ENCODE results near the gene SOX14. TPM values are rescaled to one million over a fixed set of nuclear protein-coding genes. Genes with fewer than 3 reads are reported as not detected.

SOX14 gene
- total RNA-seq, result not detected in 2 replicates

- peaks cover 79% of the 10 kb centered on the region for H3K27me3 Mint-ChIP-seq
- peak within 1 kb of the TSS; percentile 42 for H3K27ac Mint-ChIP-seq
- no peak for DNase-seq
- H3K9me3 Mint-ChIP-seq, result peaks cover 13% of the 10 kb centered on the region
- no peaks in the 10 kb centered on the region for H3K36me3 Mint-ChIP-seq (ENCODE audit: low read depth)
- no peaks in the 10 kb centered on the region for H3K4me1 Mint-ChIP-seq
- intact Hi-C loops (cut with micrococcal nuclease), result no loop called here
- H3K4me3 Mint-ChIP-seq, result no peak within 1 kb of the TSS
These were observed at the start of gene SOX14 for GRCh38 chr3:137764001-137764433. TSS of gene SOX14 (plus strand) at chr3:137764315. CDS start at chr3:137764785, 470 bp downstream.

GRCh38 chr3:137714551-137714950 lies 49.6 kb upstream of the SOX14 start:
- Mint-ChIP-seq H3K27me3 (no peaks in the 10 kb centered on the region), H3K9me3 (peaks cover 5% of the 10 kb centered on the region), H3K27ac (no peak overlapping the region), H3K36me3 (ENCODE audit: low read depth) (no peaks in the 10 kb centered on the region), H3K4me1 (no peaks in the 10 kb centered on the region), H3K4me3 (no peak overlapping the region)
- intact Hi-C loops (cut with micrococcal nuclease), result no loop called here
- DNase-seq, result no peak

- intact Hi-C loops (cut with micrococcal nuclease), result no loop called here
- DNase-seq, result no peak
- no peak overlapping the region for H3K27ac Mint-ChIP-seq
- H3K36me3 Mint-ChIP-seq (ENCODE audit: low read depth), result no peaks in the 10 kb centered on the region
- no peaks in the 10 kb centered on the region for H3K4me1 Mint-ChIP-seq
- no peaks in the 10 kb centered on the region for H3K27me3 Mint-ChIP-seq
- H3K4me3 Mint-ChIP-seq, result no peak overlapping the region
- H3K9me3 Mint-ChIP-seq, result no peaks in the 10 kb centered on the region
These were observed 39.9 kb upstream of the SOX14 start for GRCh38 chr3:137724240-137724639.

- no peak for DNase-seq
- Mint-ChIP-seq H3K36me3 (ENCODE audit: low read depth) (no peaks in the 10 kb centered on the region), H3K4me3 (no peak overlapping the region), H3K9me3 (no peaks in the 10 kb centered on the region), H3K27me3 (no peaks in the 10 kb centered on the region), H3K27ac (no peak overlapping the region), H3K4me1 (no peaks in the 10 kb centered on the region)
- intact Hi-C loops (cut with micrococcal nuclease), result no loop called here
These were observed 26.9 kb upstream of the SOX14 start for GRCh38 chr3:137737208-137737607.

- Mint-ChIP-seq H3K36me3 (ENCODE audit: low read depth) (no peaks in the 10 kb centered on the region), H3K4me1 (no peaks in the 10 kb centered on the region), H3K4me3 (no peak overlapping the region), H3K9me3 (no peaks in the 10 kb centered on the region), H3K27ac (no peak overlapping the region), H3K27me3 (no peaks in the 10 kb centered on the region)
- intact Hi-C loops (cut with micrococcal nuclease), result no loop called here
- DNase-seq, result no peak
These were observed 25.4 kb upstream of the SOX14 start for GRCh38 chr3:137738710-137739109.

- Mint-ChIP-seq H3K27ac (no peak overlapping the region), H3K27me3 (no peaks in the 10 kb centered on the region), H3K4me3 (no peak overlapping the region), H3K4me1 (no peaks in the 10 kb centered on the region), H3K9me3 (no peaks in the 10 kb centered on the region), H3K36me3 (ENCODE audit: low read depth) (no peaks in the 10 kb centered on the region)
- DNase-seq, result no peak
- intact Hi-C loops (cut with micrococcal nuclease), result no loop called here
These were observed 20.5 kb upstream of the SOX14 start for GRCh38 chr3:137743608-137744007.

GRCh38 chr3:137746808-137747207 lies 17.3 kb upstream of the SOX14 start:
- no peak for DNase-seq
- no peaks in the 10 kb centered on the region for H3K9me3 Mint-ChIP-seq
- H3K36me3 Mint-ChIP-seq (ENCODE audit: low read depth), result no peaks in the 10 kb centered on the region
- no peak overlapping the region for H3K4me3 Mint-ChIP-seq
- no peak overlapping the region for H3K27ac Mint-ChIP-seq
- intact Hi-C loops (cut with micrococcal nuclease), result no loop called here
- no peaks in the 10 kb centered on the region for H3K27me3 Mint-ChIP-seq
- H3K4me1 Mint-ChIP-seq, result no peaks in the 10 kb centered on the region

GRCh38 chr3:137759505-137759904 lies 4.6 kb upstream of the SOX14 start:
- no peaks in the 10 kb centered on the region for H3K4me1 Mint-ChIP-seq
- intact Hi-C loops (cut with micrococcal nuclease), result no loop called here

GRCh38 chr3:137760341-137761098 lies 3.6 kb upstream of the SOX14 start:
- Mint-ChIP-seq H3K4me1 (no peaks in the 10 kb centered on the region), H3K9me3 (peaks cover 7% of the 10 kb centered on the region), H3K27ac (no peak overlapping the region), H3K36me3 (ENCODE audit: low read depth) (no peaks in the 10 kb centered on the region), H3K4me3 (no peak overlapping the region), H3K27me3 (peaks cover 53% of the 10 kb centered on the region)
- intact Hi-C loops (cut with micrococcal nuclease), result no loop called here
- DNase-seq, result no peak

More at GRCh38 chr3:137759505-137759904, 4.6 kb upstream of the SOX14 start:
- H3K9me3 Mint-ChIP-seq, result peaks cover 6% of the 10 kb centered on the region
- H3K27ac Mint-ChIP-seq, result no peak overlapping the region
- H3K36me3 Mint-ChIP-seq (ENCODE audit: low read depth), result no peaks in the 10 kb centered on the region
- peaks cover 45% of the 10 kb centered on the region for H3K27me3 Mint-ChIP-seq
- no peak for DNase-seq
- no peak overlapping the region for H3K4me3 Mint-ChIP-seq

GRCh38 chr3:137761099-137761562 lies 3.0 kb upstream of the SOX14 start:
- Mint-ChIP-seq H3K27ac (no peak overlapping the region), H3K4me1 (no peaks in the 10 kb centered on the region), H3K4me3 (no peak overlapping the region), H3K36me3 (ENCODE audit: low read depth) (no peaks in the 10 kb centered on the region), H3K27me3 (peaks cover 59% of the 10 kb centered on the region), H3K9me3 (peaks cover 13% of the 10 kb centered on the region)
- no peak for DNase-seq
- intact Hi-C loops (cut with micrococcal nuclease), result no loop called here

GRCh38 chr3:137761563-137762503 lies 2.3 kb upstream of the SOX14 start:
- Mint-ChIP-seq H3K4me3 (no peak overlapping the region), H3K9me3 (peaks cover 13% of the 10 kb centered on the region), H3K27me3 (peaks cover 64% of the 10 kb centered on the region), H3K4me1 (no peaks in the 10 kb centered on the region), H3K27ac (no peak overlapping the region), H3K36me3 (ENCODE audit: low read depth) (no peaks in the 10 kb centered on the region)
- intact Hi-C loops (cut with micrococcal nuclease), result no loop called here
- DNase-seq, result no peak

GRCh38 chr3:137762674-137763593 lies 1.2 kb upstream of the SOX14 start:
- Mint-ChIP-seq H3K4me1 (no peaks in the 10 kb centered on the region), H3K36me3 (ENCODE audit: low read depth) (no peaks in the 10 kb centered on the region), H3K27ac (no peak overlapping the region), H3K9me3 (peaks cover 13% of the 10 kb centered on the region), H3K4me3 (no peak overlapping the region), H3K27me3 (peaks cover 73% of the 10 kb centered on the region)
- intact Hi-C loops (cut with micrococcal nuclease), result no loop called here
- no peak for DNase-seq

- H3K4me3 Mint-ChIP-seq, result no peak overlapping the region
- intact Hi-C loops (cut with micrococcal nuclease), result no loop called here
- H3K27me3 Mint-ChIP-seq, result peaks cover 77% of the 10 kb centered on the region
These were observed 549 bp upstream of the SOX14 start for GRCh38 chr3:137763594-137763938.

More at GRCh38 chr3:137763594-137763938, 549 bp upstream of the SOX14 start:
- Mint-ChIP-seq H3K9me3 (peaks cover 13% of the 10 kb centered on the region), H3K27ac (no peak overlapping the region), H3K36me3 (ENCODE audit: low read depth) (no peaks in the 10 kb centered on the region), H3K4me1 (no peaks in the 10 kb centered on the region)
- no peak for DNase-seq

Measured in activated CD4-positive, alpha-beta T cell treated with anti-CD3 and anti-CD28 coated beads, Interleukin-2, amount 10 ng/mL, durations not matched to agents 24 days and 14 days (primary cell).